Endothelial cell of umbilical vein (primary cell): ENCODE measurements around the gene SOX2. TPM values are rescaled to one million over a fixed set of nuclear protein-coding genes. Genes with fewer than 3 reads are reported as not detected.

Source experiments
- BruUV-seq: library from RNA; stranded (reverse); fragments of 400-500 nt; replicated peaks from 2 replicates; lab custom pipeline; 2021; lab: Mats Ljungman, UMichigan
- CTCF ChIA-PET: fragments of 300-600, 350-600 bp; sonication (Branson Sonifier 250); formaldehyde crosslinking; loops from one replicate; lab custom pipeline; 2021; ENCODE audit warnings: antibody characterized with exemption, inconsistent platforms; lab: Charles Lee
- POLR2A ChIA-PET: fragments of 300-600, 350-600 bp; sonication (Branson Sonifier 250); formaldehyde crosslinking; loops from one replicate; lab custom pipeline; 2021; ENCODE audit warnings: antibody characterized with exemption, inconsistent platforms; lab: Charles Lee
- DNase-seq: peaks from one replicate; pipeline ENCODE4 v3.0.0-alpha.2; 2011; ENCODE audit warnings: low read depth, low spot score
- FAIRE-seq: peaks from 2 replicates; lab custom pipeline; 2011; peaks lifted over from hg19 to GRCh38; lab: Jason Lieb, UNC
- H2AFZ ChIP-seq: 2 replicates; pipeline ENCODE4 v1.6.0; 2012; ENCODE audit warnings: low read depth, low read length, control low read depth, inconsistent platforms
- H3K27ac ChIP-seq: 2 replicates; pipeline ENCODE4 v1.5.1; 2011; ENCODE audit warnings: low read depth, mild to moderate bottlenecking, control low read depth, low read length, moderate library complexity; ENCODE audit not compliant: insufficient read depth
- H3K27me3 ChIP-seq, 2 experiments: 2 replicates each; pipeline versions ENCODE4 v1.6.0 to v1.6.1; 2011; ENCODE audit warnings: low read length in 2 of 2, mixed read lengths in 1 of 2; ENCODE audit not compliant: control insufficient read depth in 2 of 2, insufficient read depth in 2 of 2
- H3K36me3 ChIP-seq, 2 experiments: 2 replicates in 1 of 2; 3 replicates in 1 of 2; pipeline ENCODE4 v1.5.1; 2011; ENCODE audit warnings: low read length in 2 of 2, mild to moderate bottlenecking in 1 of 2, moderate library complexity in 1 of 2; ENCODE audit not compliant: control insufficient read depth in 2 of 2, insufficient read depth in 2 of 2; ENCODE audit errors: extremely low read depth in 1 of 2
- H3K4me1 ChIP-seq: 3 replicates; pipeline ENCODE4 v1.5.1; 2011; ENCODE audit warnings: mild to moderate bottlenecking, low read length; ENCODE audit not compliant: control insufficient read depth, insufficient read depth; ENCODE audit errors: extremely low read depth
- H3K4me2 ChIP-seq: 2 replicates; pipeline ENCODE4 v1.6.1; 2011; ENCODE audit warnings: low read length, control low read depth, mixed read lengths; ENCODE audit not compliant: insufficient read depth
- H3K4me3 ChIP-seq, 3 experiments: fragments of 200-600 bp in 1 of 3; sonication (generic), shearing (Covaris generic) in 1 of 3; replicated peaks in 1 of 3; 2 replicates each; pipeline ENCODE4 v1.5.1; 2011 to 2016; ENCODE audit warnings: control low read depth in 3 of 3, low read length in 3 of 3, mild to moderate bottlenecking in 2 of 3, inconsistent platforms in 1 of 3, low read depth in 1 of 3, moderate library complexity in 1 of 3; ENCODE audit not compliant: insufficient read depth in 1 of 3
- H3K79me2 ChIP-seq: 2 replicates; pipeline ENCODE4 v1.6.0; 2012; ENCODE audit warnings: low read length, inconsistent platforms; ENCODE audit not compliant: control insufficient read depth, insufficient read depth
- H3K9ac ChIP-seq: replicated peaks from 2 replicates; pipeline ENCODE3; 2011; ENCODE audit warnings: low read length, control low read depth; ENCODE audit not compliant: insufficient read depth; ENCODE audit errors: extremely low read depth
- H3K9me1 ChIP-seq: replicated peaks from 3 replicates; pipeline ENCODE4 v1.6.0; 2011; ENCODE audit warnings: mild to moderate bottlenecking, low read length; ENCODE audit not compliant: control insufficient read depth, insufficient read depth; ENCODE audit errors: extremely low read depth
- H3K9me3 ChIP-seq: replicated peaks from 2 replicates; pipeline ENCODE4 v1.5.1; 2012; ENCODE audit warnings: low read length, inconsistent platforms; ENCODE audit not compliant: control insufficient read depth, insufficient read depth
- H4K20me1 ChIP-seq: replicated peaks from 2 replicates; pipeline ENCODE3; 2011; ENCODE audit warnings: mild to moderate bottlenecking, low read length; ENCODE audit not compliant: control insufficient read depth, insufficient read depth; ENCODE audit errors: extremely low read depth
- EZH2 ChIP-seq: IDR thresholded peaks from 2 replicates; pipeline ENCODE4 v1.6.1; 2012; ENCODE audit warnings: borderline replicate concordance, low read depth, mild to moderate bottlenecking, moderate library complexity, low read length, inconsistent platforms; ENCODE audit not compliant: severe bottlenecking
- FOS ChIP-seq: IDR thresholded peaks from 2 replicates; pipeline ENCODE4 v1.6.1; 2011; ENCODE audit warnings: mild to moderate bottlenecking, low read length, moderate library complexity, borderline replicate concordance; ENCODE audit not compliant: insufficient read depth
- GATA2 ChIP-seq: IDR thresholded peaks from 2 replicates; pipeline ENCODE4 v1.7.0; 2011; ENCODE audit warnings: low read depth, mild to moderate bottlenecking, moderate library complexity, mixed read lengths, low read length; ENCODE audit not compliant: insufficient read length, insufficient read depth
- JUN ChIP-seq: IDR thresholded peaks from 2 replicates; pipeline ENCODE4 v1.6.1; 2011; ENCODE audit warnings: borderline replicate concordance, low read depth; ENCODE audit not compliant: insufficient read length, insufficient read depth
- MAX ChIP-seq: IDR thresholded peaks from 2 replicates; pipeline ENCODE4 v1.6.1; 2011; ENCODE audit not compliant: insufficient read depth, insufficient read length
- MYC ChIP-seq: IDR thresholded peaks from one replicate; pipeline ENCODE4 v1.6.1; 2011; ENCODE audit warnings: mild to moderate bottlenecking, low read depth, low read length
- POLR2A ChIP-seq: IDR thresholded peaks from 2 replicates; pipeline ENCODE4 v1.6.1; 2012; ENCODE audit warnings: low read depth, mild to moderate bottlenecking, control low read depth, low read length
- POLR2AphosphoS5 ChIP-seq: IDR thresholded peaks from 2 replicates; pipeline ENCODE4 v1.6.1; 2012; ENCODE audit warnings: low read depth, mild to moderate bottlenecking, control low read depth, low read length, moderate library complexity; ENCODE audit not compliant: insufficient read depth
- dilution Hi-C: fragments of 300-500 bp; cut with MboI; formaldehyde crosslinking; loops from one replicate; pipeline ENCODE4 v1.15.0; 2019; ENCODE audit warnings: low sequenced_read_pairs; ENCODE audit not compliant: extremely low pct_ligation_motif_present
- intact Hi-C: fragments of 100-400 bp; cut with micrococcal nuclease; formaldehyde crosslinking; loops from one replicate; pipeline ENCODE4 v1.10.0; 2022
- polyA plus RNA-seq, 4 experiments: library from polyadenylated mRNA; depleted of rRNA in 3 of 4; stranded (reverse) in 3 of 4; unstranded in 1 of 4; fragments of >200 nt; gene quantifications; 2 replicates each; pipeline versions ENCODE4 v1.2.1 to v1.2.3, GENCODE V29; 2011 to 2012; ENCODE audit warnings: missing spikeins in 1 of 4
- total RNA-seq: library from RNA; stranded (reverse); gene quantifications from 2 replicates; pipeline ENCODE4 v1.2.3, GENCODE V29; 2021
- TF ChIP-seq, protein P1 (sequence below), 2 donors: IDR thresholded peaks; 1 replicate in 1 of 2; 2 replicates in 1 of 2; pipeline ENCODE4 v1.5.1; 2011; ENCODE audit warnings: low read length in 2 of 2, mild to moderate bottlenecking in 2 of 2, moderate library complexity in 2 of 2, control low read depth in 1 of 2, inconsistent platforms in 1 of 2, low read depth in 1 of 2; ENCODE audit not compliant: insufficient read depth in 1 of 2; ENCODE audit errors: extremely low read depth in 1 of 2

Gene SOX2
- total and polyA plus RNA-seq, 2 donors (not counting 3 experiments of a cell fraction or from before 2014, with no cell fraction given), result 0.13 to 0.23 TPM

GRCh38 chr3:181716966-181717365 lies 5.2 kb downstream of the SOX2 start:
- dilution Hi-C loops (no loop called here), intact Hi-C loops (loop anchor here (10.0 kb wide), 1 partner anchor 732 kb away; the partner anchor contains the start of gene DNAJC19)
- no peak overlapping the region for H3K4me3 ChIP-seq
- H3K9me1 ChIP-seq, result no peaks in the 10 kb centered on the region
- no peak overlapping the region for H3K27ac ChIP-seq
- no peak overlapping the region for H3K4me2 ChIP-seq
- no peaks in the 10 kb centered on the region for H3K4me1 ChIP-seq
- H3K27me3 ChIP-seq, result peaks cover 13 to 14% of the 10 kb centered on the region in 2 experiments
- H3K9me3 ChIP-seq, result no peaks in the 10 kb centered on the region
- DNase-seq (no peak), FAIRE-seq (no peak)
- H3K79me2 ChIP-seq, result no peaks in the 10 kb centered on the region
- no peak overlapping the region for H2AFZ ChIP-seq
- ChIA-PET CTCF (interaction anchor here (0.6 to 2.4 kb wide), 4 partner anchors 17 to 1245 kb away, joined by 3 to 10 read pairs (median 6); no protein-coding TSS in a partner anchor), POLR2A (no interaction called here)
- no peaks in the 10 kb centered on the region for H3K36me3 ChIP-seq
- no TSS peak for BruUV-seq
- TF ChIP-seq FOS (no peak), POLR2AphosphoS5 (no peak), EZH2 (no peak), GATA2 (no peak), JUN (no peak), POLR2A (no peak), MAX (no peak), MYC (no peak)
- TF ChIP-seq, protein P1, sequence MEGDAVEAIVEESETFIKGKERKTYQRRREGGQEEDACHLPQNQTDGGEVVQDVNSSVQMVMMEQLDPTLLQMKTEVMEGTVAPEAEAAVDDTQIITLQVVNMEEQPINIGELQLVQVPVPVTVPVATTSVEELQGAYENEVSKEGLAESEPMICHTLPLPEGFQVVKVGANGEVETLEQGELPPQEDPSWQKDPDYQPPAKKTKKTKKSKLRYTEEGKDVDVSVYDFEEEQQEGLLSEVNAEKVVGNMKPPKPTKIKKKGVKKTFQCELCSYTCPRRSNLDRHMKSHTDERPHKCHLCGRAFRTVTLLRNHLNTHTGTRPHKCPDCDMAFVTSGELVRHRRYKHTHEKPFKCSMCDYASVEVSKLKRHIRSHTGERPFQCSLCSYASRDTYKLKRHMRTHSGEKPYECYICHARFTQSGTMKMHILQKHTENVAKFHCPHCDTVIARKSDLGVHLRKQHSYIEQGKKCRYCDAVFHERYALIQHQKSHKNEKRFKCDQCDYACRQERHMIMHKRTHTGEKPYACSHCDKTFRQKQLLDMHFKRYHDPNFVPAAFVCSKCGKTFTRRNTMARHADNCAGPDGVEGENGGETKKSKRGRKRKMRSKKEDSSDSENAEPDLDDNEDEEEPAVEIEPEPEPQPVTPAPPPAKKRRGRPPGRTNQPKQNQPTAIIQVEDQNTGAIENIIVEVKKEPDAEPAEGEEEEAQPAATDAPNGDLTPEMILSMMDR (IDR thresholded peaks at IDR 0.05; ENCODE audit: extremely low read depth in 1 of 2, insufficient read depth in 1 of 2, low read depth in 1 of 2, low read length in 2 of 2), result no peak
- H4K20me1 ChIP-seq, result no peaks in the 10 kb centered on the region
- H3K9ac ChIP-seq, result no peak overlapping the region
